ENCODE results near the gene PLS3. TPM values are rescaled to one million over a fixed set of nuclear protein-coding genes. Genes with fewer than 3 reads are reported as not detected.

The PLS3 gene
- total RNA-seq, 2 donors from 2014 or later: 466 to 474 TPM

GRCh38 chrX:115560211-115560977, 580 bp upstream of the PLS3 start:
- peak overlapping the region; percentile 95 to 96 for H3K27ac ChIP-seq
- TF ChIP-seq, protein P1, sequence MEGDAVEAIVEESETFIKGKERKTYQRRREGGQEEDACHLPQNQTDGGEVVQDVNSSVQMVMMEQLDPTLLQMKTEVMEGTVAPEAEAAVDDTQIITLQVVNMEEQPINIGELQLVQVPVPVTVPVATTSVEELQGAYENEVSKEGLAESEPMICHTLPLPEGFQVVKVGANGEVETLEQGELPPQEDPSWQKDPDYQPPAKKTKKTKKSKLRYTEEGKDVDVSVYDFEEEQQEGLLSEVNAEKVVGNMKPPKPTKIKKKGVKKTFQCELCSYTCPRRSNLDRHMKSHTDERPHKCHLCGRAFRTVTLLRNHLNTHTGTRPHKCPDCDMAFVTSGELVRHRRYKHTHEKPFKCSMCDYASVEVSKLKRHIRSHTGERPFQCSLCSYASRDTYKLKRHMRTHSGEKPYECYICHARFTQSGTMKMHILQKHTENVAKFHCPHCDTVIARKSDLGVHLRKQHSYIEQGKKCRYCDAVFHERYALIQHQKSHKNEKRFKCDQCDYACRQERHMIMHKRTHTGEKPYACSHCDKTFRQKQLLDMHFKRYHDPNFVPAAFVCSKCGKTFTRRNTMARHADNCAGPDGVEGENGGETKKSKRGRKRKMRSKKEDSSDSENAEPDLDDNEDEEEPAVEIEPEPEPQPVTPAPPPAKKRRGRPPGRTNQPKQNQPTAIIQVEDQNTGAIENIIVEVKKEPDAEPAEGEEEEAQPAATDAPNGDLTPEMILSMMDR (IDR thresholded peaks at IDR 0.05): no peak
- H3K4me3 ChIP-seq: peak overlapping the region; percentile 90
- H3K9me3 ChIP-seq: no peaks in the 10 kb centered on the region
- no peaks in the 10 kb centered on the region for H3K27me3 ChIP-seq (replicated peaks; ENCODE audit: insufficient read depth)
- ATAC-seq (ENCODE audit: insufficient number of reproducible peaks, low FRiP score, low read depth) (no peak), DNase-seq (ENCODE audit: low spot score) (no peak)
- H3K4me1 ChIP-seq (ENCODE audit: control insufficient read depth in 1 of 2, low read depth in 2 of 2): peaks cover 0 to 7% of the 10 kb centered on the region in 2 donors
- no peaks in the 10 kb centered on the region for H3K36me3 ChIP-seq

- no peaks in the 10 kb centered on the region for H3K27me3 ChIP-seq (replicated peaks; ENCODE audit: insufficient read depth)
- H3K36me3 ChIP-seq: no peaks in the 10 kb centered on the region
- peak overlapping the region; percentile 90 for H3K4me3 ChIP-seq
- H3K27ac ChIP-seq: peak overlapping the region; percentile 95 to 96
- TF ChIP-seq, protein P1 (IDR thresholded peaks at IDR 0.05): no peak
- peaks cover 0 to 7% of the 10 kb centered on the region in 2 donors for H3K4me1 ChIP-seq (ENCODE audit: control insufficient read depth in 1 of 2, low read depth in 2 of 2)
- DNase-seq (ENCODE audit: low spot score): no peak
- ATAC-seq (ENCODE audit: insufficient number of reproducible peaks, low FRiP score, low read depth): no peak
- H3K9me3 ChIP-seq: no peaks in the 10 kb centered on the region
Observed at GRCh38 chrX:115561605-115562479, 868 bp downstream of the PLS3 start.

GRCh38 chrX:115562480-115562847, 1.5 kb downstream of the PLS3 start:
- peak overlapping the region; percentile 95 to 96 for H3K27ac ChIP-seq
- ATAC-seq (ENCODE audit: insufficient number of reproducible peaks, low FRiP score, low read depth) (peak; percentile 43), DNase-seq (ENCODE audit: low spot score) (no peak)
- H3K4me1 ChIP-seq (ENCODE audit: control insufficient read depth in 1 of 2, low read depth in 2 of 2): peaks cover 0 to 7% of the 10 kb centered on the region in 2 donors
- no peaks in the 10 kb centered on the region for H3K36me3 ChIP-seq
- TF ChIP-seq, protein P1 (IDR thresholded peaks at IDR 0.05): no peak
- no peaks in the 10 kb centered on the region for H3K9me3 ChIP-seq
- H3K4me3 ChIP-seq: peak overlapping the region; percentile 90
- H3K27me3 ChIP-seq (replicated peaks; ENCODE audit: insufficient read depth): no peaks in the 10 kb centered on the region

- Histone ChIP-seq H3K27me3 (replicated peaks; ENCODE audit: insufficient read depth) (no peaks in the 10 kb centered on the region), H3K27ac (peak overlapping the region; percentile 95 to 96), H3K9me3 (no peaks in the 10 kb centered on the region), H3K4me3 (peak overlapping the region; percentile 90), H3K36me3 (no peaks in the 10 kb centered on the region), H3K4me1 (ENCODE audit: control insufficient read depth in 1 of 2, low read depth in 2 of 2) (peaks cover 0 to 7% of the 10 kb centered on the region in 2 donors)
- TF ChIP-seq, protein P1 (IDR thresholded peaks at IDR 0.05): no peak
- no peak for ATAC-seq (ENCODE audit: insufficient number of reproducible peaks, low FRiP score, low read depth)
- DNase-seq (ENCODE audit: low spot score): no peak
Observed at GRCh38 chrX:115563633-115564162, 2.7 kb downstream of the PLS3 start.

DNA sequence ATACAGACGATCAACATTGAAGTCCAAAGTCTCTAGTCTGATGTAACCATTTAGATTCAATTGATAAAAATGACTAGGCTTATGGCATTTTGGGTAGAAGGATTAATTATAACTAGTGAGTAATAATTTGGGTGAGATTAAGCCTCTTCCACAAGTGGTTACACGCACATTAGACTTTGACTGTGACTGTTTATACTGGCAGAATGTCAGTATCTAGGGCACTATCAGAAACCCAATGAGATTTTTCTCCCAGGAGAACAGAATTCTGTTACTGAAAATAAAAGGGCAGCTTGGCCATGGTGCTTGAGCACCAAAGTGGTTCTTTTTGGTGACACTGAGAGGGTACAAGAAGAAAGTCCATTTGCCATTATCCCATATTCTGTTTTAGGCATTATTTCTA, 3.3 kb downstream of the PLS3 start:
- Histone ChIP-seq H3K27me3 (replicated peaks; ENCODE audit: insufficient read depth) (no peaks in the 10 kb centered on the region), H3K36me3 (no peaks in the 10 kb centered on the region), H3K9me3 (no peaks in the 10 kb centered on the region), H3K27ac (peak overlapping the region; percentile 95 to 96), H3K4me3 (peak overlapping the region; percentile 90), H3K4me1 (ENCODE audit: control insufficient read depth in 1 of 2, low read depth in 2 of 2) (peaks cover 0 to 10% of the 10 kb centered on the region in 2 donors)
- no peak for DNase-seq (ENCODE audit: low spot score)
- TF ChIP-seq, protein P1 (IDR thresholded peaks at IDR 0.05): no peak
- ATAC-seq (ENCODE audit: insufficient number of reproducible peaks, low FRiP score, low read depth): no peak
